GM12878 (cell line): ENCODE measurements around the gene NCL. TPM values are rescaled to one million over a fixed set of nuclear protein-coding genes. Genes with fewer than 3 reads are reported as not detected.

Source experiments
- ASH2L ChIP-seq: fragments of 300-600, 200-600 bp; sonication (generic); IDR thresholded peaks from 2 replicates; pipeline ENCODE4 v1.6.1; 2017; ENCODE audit warnings: low read depth, mild to moderate bottlenecking, borderline replicate concordance
- BACH1 ChIP-seq: fragments of 450-650 bp; IDR thresholded peaks from 2 replicates; pipeline ENCODE4 v1.6.1; 2017; ENCODE audit warnings: mild to moderate bottlenecking, borderline replicate concordance
- CBX3 ChIP-seq: fragments of 200-600 bp; sonication (generic); IDR thresholded peaks from 2 replicates; pipeline ENCODE4 v1.6.1; 2016; ENCODE audit warnings: low read depth, borderline replicate concordance
- CREB1 ChIP-seq: IDR thresholded peaks from 2 replicates; pipeline ENCODE4 v1.6.1; 2012; ENCODE audit warnings: low read depth, mild to moderate bottlenecking, inconsistent platforms
- FOXK2 ChIP-seq: fragments of 450-650 bp; IDR thresholded peaks from 2 replicates; pipeline ENCODE4 v1.6.1; 2017; ENCODE audit warnings: mild to moderate bottlenecking, moderate library complexity
- HDAC2 ChIP-seq: fragments of 200-600 bp; sonication (generic); IDR thresholded peaks from 2 replicates; pipeline ENCODE4 v1.6.1; 2017
- IKZF2 ChIP-seq, 2 experiments: fragments of 450-650 bp; IDR thresholded peaks; 2 replicates each; pipeline ENCODE4 v1.6.1; 2017; ENCODE audit warnings: mild to moderate bottlenecking in 2 of 2, moderate library complexity in 2 of 2
- KDM1A ChIP-seq: fragments of 200-600 bp; sonication (generic); IDR thresholded peaks from 2 replicates; pipeline ENCODE4 v1.6.1; 2016; ENCODE audit warnings: borderline replicate concordance
- MYC ChIP-seq: IDR thresholded peaks from 2 replicates; pipeline ENCODE4 v1.6.1; 2011; ENCODE audit warnings: mild to moderate bottlenecking, low read length, moderate library complexity, inconsistent platforms; ENCODE audit not compliant: insufficient read depth, insufficient replicate concordance, insufficient read length, severe bottlenecking
- NFYB ChIP-seq: IDR thresholded peaks from 2 replicates; pipeline ENCODE4 v1.6.1; 2011; ENCODE audit warnings: low read depth, mild to moderate bottlenecking, low read length, improper control_type of control experiment, moderate library complexity; ENCODE audit not compliant: insufficient read depth
- NRF1 ChIP-seq: conservative IDR thresholded peaks from 2 replicates; pipeline ENCODE4 v1.6.1; 2011; ENCODE audit warnings: mild to moderate bottlenecking, low read depth, low read length, improper control_type of control experiment
- PML ChIP-seq: IDR thresholded peaks from 2 replicates; pipeline ENCODE4 v1.6.1; 2012; ENCODE audit warnings: low read length, inconsistent platforms
- POU2F2 ChIP-seq: IDR thresholded peaks from 3 replicates; pipeline ENCODE4 v1.6.1; 2011; ENCODE audit warnings: low read depth, mild to moderate bottlenecking, low read length, borderline replicate concordance
- RFX5 ChIP-seq: IDR thresholded peaks from 2 replicates; pipeline ENCODE4 v1.6.1; 2011; ENCODE audit warnings: low read depth, low read length, improper control_type of control experiment
- RUNX3 ChIP-seq: IDR thresholded peaks from 2 replicates; pipeline ENCODE4 v1.6.1; 2012; ENCODE audit warnings: low read length, inconsistent platforms
- TCF12 ChIP-seq: IDR thresholded peaks from 2 replicates; pipeline ENCODE4 v1.6.1; 2011; ENCODE audit warnings: low read depth, mild to moderate bottlenecking, low read length
- ZBED1 ChIP-seq: IDR thresholded peaks from 2 replicates; pipeline ENCODE4 v1.6.1; 2016; ENCODE audit warnings: borderline replicate concordance
- polyA plus RNA-seq, 11 experiments: library from polyadenylated mRNA; depleted of rRNA in 4 of 11; unstranded in 6 of 11; stranded (reverse) in 5 of 11; fragments of >200 nt; fragmentation: Nextera tagmentation in 4 of 11; fragmentation: Illumina TruSeq in 1 of 11; extraction: Ambion mirVana in 4 of 11; extraction: Trizol in 1 of 11; gene quantifications; 1 replicate in 1 of 11; 2 replicates in 10 of 11; pipeline versions ENCODE4 v1.2.1 to v1.2.3, GENCODE V29; 2011 to 2016; ENCODE audit warnings: inconsistent platforms in 2 of 11, missing spikeins in 2 of 11, low read depth in 1 of 11
- total RNA-seq, 4 experiments: library from RNA; depleted of rRNA in 3 of 4; stranded (reverse); fragments of >200 nt in 3 of 4; fragmentation: Illumina TruSeq in 1 of 4; extraction: Trizol in 1 of 4; gene quantifications; 2 replicates each; pipeline versions ENCODE4 v1.2.1 to v1.2.3, GENCODE V29; 2013 to 2021
- TF ChIP-seq, protein P1 (sequence below): fragments of 450-650 bp; IDR thresholded peaks from 2 replicates; pipeline ENCODE4 v1.6.1; 2017; ENCODE audit warnings: mild to moderate bottlenecking, low read depth, inconsistent platforms; ENCODE audit not compliant: poor library complexity, severe bottlenecking
- TF ChIP-seq, protein P2 (sequence below): fragments of 450-650 bp; IDR thresholded peaks from 2 replicates; pipeline ENCODE4 v1.6.1; 2017; ENCODE audit warnings: low read depth, mild to moderate bottlenecking, moderate library complexity
- TF ChIP-seq, protein P3 (sequence below): fragments of 150-350 bp; IDR thresholded peaks from 2 replicates; pipeline ENCODE4 v1.6.1; 2014; ENCODE audit warnings: mild to moderate bottlenecking, low read depth, low read length
- TF ChIP-seq, protein P4 (sequence below): fragments of 450-650 bp; formaldehyde crosslinking; IDR thresholded peaks from 2 replicates; pipeline ENCODE4 v1.5.0; 2022; ENCODE audit warnings: mild to moderate bottlenecking, missing genetic modification characterization

Gene NCL
- total and polyA plus RNA-seq, 10 of the 15 experiments (the other 5 are each of a cell fraction or from before 2014, with no cell fraction given), result 123 to 1,207 (median 529) TPM

GRCh38 chr2:231483398-231484329, 19.4 kb upstream of the NCL start (continued):
- TF ChIP-seq, protein P1, sequence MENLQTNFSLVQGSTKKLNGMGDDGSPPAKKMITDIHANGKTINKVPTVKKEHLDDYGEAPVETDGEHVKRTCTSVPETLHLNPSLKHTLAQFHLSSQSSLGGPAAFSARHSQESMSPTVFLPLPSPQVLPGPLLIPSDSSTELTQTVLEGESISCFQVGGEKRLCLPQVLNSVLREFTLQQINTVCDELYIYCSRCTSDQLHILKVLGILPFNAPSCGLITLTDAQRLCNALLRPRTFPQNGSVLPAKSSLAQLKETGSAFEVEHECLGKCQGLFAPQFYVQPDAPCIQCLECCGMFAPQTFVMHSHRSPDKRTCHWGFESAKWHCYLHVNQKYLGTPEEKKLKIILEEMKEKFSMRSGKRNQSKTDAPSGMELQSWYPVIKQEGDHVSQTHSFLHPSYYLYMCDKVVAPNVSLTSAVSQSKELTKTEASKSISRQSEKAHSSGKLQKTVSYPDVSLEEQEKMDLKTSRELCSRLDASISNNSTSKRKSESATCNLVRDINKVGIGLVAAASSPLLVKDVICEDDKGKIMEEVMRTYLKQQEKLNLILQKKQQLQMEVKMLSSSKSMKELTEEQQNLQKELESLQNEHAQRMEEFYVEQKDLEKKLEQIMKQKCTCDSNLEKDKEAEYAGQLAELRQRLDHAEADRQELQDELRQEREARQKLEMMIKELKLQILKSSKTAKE, result no peak
- no peak for TF ChIP-seq CREB1
- TF ChIP-seq TCF12, result no peak
- TF ChIP-seq NFYB, result no peak
- no peak for TF ChIP-seq POU2F2
- no peak for TF ChIP-seq ZBED1
- TF ChIP-seq PML, result no peak
- TF ChIP-seq, protein P2, sequence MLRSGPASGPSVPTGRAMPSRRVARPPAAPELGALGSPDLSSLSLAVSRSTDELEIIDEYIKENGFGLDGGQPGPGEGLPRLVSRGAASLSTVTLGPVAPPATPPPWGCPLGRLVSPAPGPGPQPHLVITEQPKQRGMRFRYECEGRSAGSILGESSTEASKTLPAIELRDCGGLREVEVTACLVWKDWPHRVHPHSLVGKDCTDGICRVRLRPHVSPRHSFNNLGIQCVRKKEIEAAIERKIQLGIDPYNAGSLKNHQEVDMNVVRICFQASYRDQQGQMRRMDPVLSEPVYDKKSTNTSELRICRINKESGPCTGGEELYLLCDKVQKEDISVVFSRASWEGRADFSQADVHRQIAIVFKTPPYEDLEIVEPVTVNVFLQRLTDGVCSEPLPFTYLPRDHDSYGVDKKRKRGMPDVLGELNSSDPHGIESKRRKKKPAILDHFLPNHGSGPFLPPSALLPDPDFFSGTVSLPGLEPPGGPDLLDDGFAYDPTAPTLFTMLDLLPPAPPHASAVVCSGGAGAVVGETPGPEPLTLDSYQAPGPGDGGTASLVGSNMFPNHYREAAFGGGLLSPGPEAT, result no peak
- TF ChIP-seq MYC, result no peak
- TF ChIP-seq RUNX3, result peak; percentile 81
- TF ChIP-seq, protein P3, sequence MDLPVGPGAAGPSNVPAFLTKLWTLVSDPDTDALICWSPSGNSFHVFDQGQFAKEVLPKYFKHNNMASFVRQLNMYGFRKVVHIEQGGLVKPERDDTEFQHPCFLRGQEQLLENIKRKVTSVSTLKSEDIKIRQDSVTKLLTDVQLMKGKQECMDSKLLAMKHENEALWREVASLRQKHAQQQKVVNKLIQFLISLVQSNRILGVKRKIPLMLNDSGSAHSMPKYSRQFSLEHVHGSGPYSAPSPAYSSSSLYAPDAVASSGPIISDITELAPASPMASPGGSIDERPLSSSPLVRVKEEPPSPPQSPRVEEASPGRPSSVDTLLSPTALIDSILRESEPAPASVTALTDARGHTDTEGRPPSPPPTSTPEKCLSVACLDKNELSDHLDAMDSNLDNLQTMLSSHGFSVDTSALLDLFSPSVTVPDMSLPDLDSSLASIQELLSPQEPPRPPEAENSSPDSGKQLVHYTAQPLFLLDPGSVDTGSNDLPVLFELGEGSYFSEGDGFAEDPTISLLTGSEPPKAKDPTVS, result no peak
- TF ChIP-seq NRF1, result no peak
- no peak for TF ChIP-seq FOXK2
- TF ChIP-seq ASH2L, result no peak
- TF ChIP-seq RFX5, result no peak
- no peak for TF ChIP-seq CBX3
- TF ChIP-seq, protein P4, sequence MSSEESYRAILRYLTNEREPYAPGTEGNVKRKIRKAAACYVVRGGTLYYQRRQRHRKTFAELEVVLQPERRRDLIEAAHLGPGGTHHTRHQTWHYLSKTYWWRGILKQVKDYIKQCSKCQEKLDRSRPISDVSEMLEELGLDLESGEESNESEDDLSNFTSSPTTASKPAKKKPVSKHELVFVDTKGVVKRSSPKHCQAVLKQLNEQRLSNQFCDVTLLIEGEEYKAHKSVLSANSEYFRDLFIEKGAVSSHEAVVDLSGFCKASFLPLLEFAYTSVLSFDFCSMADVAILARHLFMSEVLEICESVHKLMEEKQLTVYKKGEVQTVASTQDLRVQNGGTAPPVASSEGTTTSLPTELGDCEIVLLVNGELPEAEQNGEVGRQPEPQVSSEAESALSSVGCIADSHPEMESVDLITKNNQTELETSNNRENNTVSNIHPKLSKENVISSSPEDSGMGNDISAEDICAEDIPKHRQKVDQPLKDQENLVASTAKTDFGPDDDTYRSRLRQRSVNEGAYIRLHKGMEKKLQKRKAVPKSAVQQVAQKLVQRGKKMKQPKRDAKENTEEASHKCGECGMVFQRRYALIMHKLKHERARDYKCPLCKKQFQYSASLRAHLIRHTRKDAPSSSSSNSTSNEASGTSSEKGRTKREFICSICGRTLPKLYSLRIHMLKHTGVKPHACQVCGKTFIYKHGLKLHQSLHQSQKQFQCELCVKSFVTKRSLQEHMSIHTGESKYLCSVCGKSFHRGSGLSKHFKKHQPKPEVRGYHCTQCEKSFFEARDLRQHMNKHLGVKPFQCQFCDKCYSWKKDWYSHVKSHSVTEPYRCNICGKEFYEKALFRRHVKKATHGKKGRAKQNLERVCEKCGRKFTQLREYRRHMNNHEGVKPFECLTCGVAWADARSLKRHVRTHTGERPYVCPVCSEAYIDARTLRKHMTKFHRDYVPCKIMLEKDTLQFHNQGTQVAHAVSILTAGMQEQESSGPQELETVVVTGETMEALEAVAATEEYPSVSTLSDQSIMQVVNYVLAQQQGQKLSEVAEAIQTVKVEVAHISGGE (CRISPR knock-in tag), result peak; percentile 62
- TF ChIP-seq KDM1A, result no peak
- TF ChIP-seq HDAC2, result no peak
- no peak; a peak in 1 of 4 replicates for TF ChIP-seq IKZF2 (IDR thresholded peaks at IDR 0.05)
- no peak for TF ChIP-seq BACH1
